HuH-7.5 (cell line): Measurements from ENCODE around the gene ZNF844.
A peak's percentile ranks its signal among the peaks of the same experiment; 100 is the strongest.
"Not testable (repeated sequence)": the region's sequence is repeated elsewhere in the genome, so short reads cannot be mapped to it uniquely, and the experiment has no call there.

ENCODE experiments used
- DNase-seq: peaks from one replicate; pipeline ENCODE4 v3.0.0; 2011; ENCODE audit warnings: low spot score

Gene ZNF844

GRCh38 chr19:12064590-12065538, at the start of gene ZNF844:
ZNF844 (plus strand) TSS chr19:12064731; CDS start chr19:12064874, 143 bp downstream.
- peak; percentile 89 for DNase-seq

GRCh38 chr19:12015015-12015752, 49.3 kb upstream of the ZNF844 start:
- DNase-seq, result no peak

GRCh38 chr19:12015753-12016116, 48.8 kb upstream of the ZNF844 start:
- DNase-seq, result no peak

GRCh38 chr19:12034198-12034597, 30.3 kb upstream of the ZNF844 start:
- DNase-seq, result no peak

GRCh38 chr19:12034620-12035019, 29.9 kb upstream of the ZNF844 start:
- DNase-seq, result no peak

- peak; percentile 80 for DNase-seq
Measured at GRCh38 chr19:12035220-12036172, 29.0 kb upstream of the ZNF844 start, which contains the start of gene ZNF433. ZNF433 (minus strand) TSS chr19:12035679; CDS start chr19:12035539, 140 bp downstream.

GRCh38 chr19:12042893-12043292, 21.6 kb upstream of the ZNF844 start:
- DNase-seq, result no peak

GRCh38 chr19:12043752-12044422, 20.6 kb upstream of the ZNF844 start:
- DNase-seq, result no peak

- no peak for DNase-seq
Measured at GRCh38 chr19:12047868-12048267, 16.7 kb upstream of the ZNF844 start.

GRCh38 chr19:12052091-12052496, 12.4 kb upstream of the ZNF844 start:
- DNase-seq, result no peak

- peak; percentile 82 for DNase-seq
Measured at GRCh38 chr19:12052497-12053169, 11.9 kb upstream of the ZNF844 start, which contains the start of gene ZNF878. ZNF878 (minus strand) TSS chr19:12052961; CDS start chr19:12052801, 160 bp downstream.

- DNase-seq, result no peak
Measured at GRCh38 chr19:12055784-12056183, 8.7 kb upstream of the ZNF844 start.

- DNase-seq, result no peak
Measured at GRCh38 chr19:12075538-12076139, 11.1 kb downstream of the ZNF844 start.

GRCh38 chr19:12076331-12076730, 11.8 kb downstream of the ZNF844 start:
- DNase-seq, result not testable (repeated sequence)

GRCh38 chr19:12077375-12077774, 12.8 kb downstream of the ZNF844 start:
- no peak for DNase-seq

- not testable (repeated sequence) for DNase-seq
Measured at GRCh38 chr19:12083336-12083735, 18.8 kb downstream of the ZNF844 start.

- no peak for DNase-seq
Measured at GRCh38 chr19:12085074-12085818, 20.7 kb downstream of the ZNF844 start.

GRCh38 chr19:12090807-12091206, 26.3 kb downstream of the ZNF844 start:
- no peak for DNase-seq
